ENCODE measurements around the gene PWWP2B.

Gene PWWP2B

GRCh38 chr10:132407846-132408278 lies 10.9 kb downstream of the PWWP2B start:
- Mint-ChIP-seq H3K27ac (peak overlapping the region; percentile 95), H3K27me3 (no peaks in the 10 kb centered on the region), H3K4me3 (peak overlapping the region; percentile 75 to 84), H3K4me1 (peaks cover 26 to 60% of the 10 kb centered on the region in 2 donors), H3K9me3 (no peaks in the 10 kb centered on the region), H3K36me3 (peaks cover 20 to 30% of the 10 kb centered on the region in 2 donors)
- ATAC-seq (replicated peaks), result peak; percentile 73 to 79
- DNase-seq, result no peak

GRCh38 chr10:132408367-132408781 lies 11.4 kb downstream of the PWWP2B start:
- Mint-ChIP-seq H3K27me3 (no peaks in the 10 kb centered on the region), H3K4me1 (peaks cover 26 to 63% of the 10 kb centered on the region in 2 donors), H3K9me3 (no peaks in the 10 kb centered on the region), H3K4me3 (peak overlapping the region; percentile 75 to 84), H3K36me3 (peaks cover 20 to 28% of the 10 kb centered on the region in 2 donors), H3K27ac (peak overlapping the region; percentile 95)
- DNase-seq (no peak), ATAC-seq (replicated peaks) (peak; percentile 54 to 58)

GRCh38 chr10:132408823-132409666 lies 12.0 kb downstream of the PWWP2B start:
- Mint-ChIP-seq H3K4me1 (peaks cover 28 to 70% of the 10 kb centered on the region in 2 donors), H3K27me3 (no peaks in the 10 kb centered on the region), H3K36me3 (peaks cover 20 to 28% of the 10 kb centered on the region in 2 donors), H3K27ac (peak overlapping the region; percentile 67), H3K9me3 (no peaks in the 10 kb centered on the region), H3K4me3 (peak overlapping the region; percentile 75 to 84)
- no peak for DNase-seq
- ATAC-seq (replicated peaks), result no peak

- no peak overlapping the region for H3K4me3 Mint-ChIP-seq
- no peak overlapping the region for H3K27ac Mint-ChIP-seq
- peaks cover 28 to 74% of the 10 kb centered on the region in 2 donors for H3K4me1 Mint-ChIP-seq
Observed at GRCh38 chr10:132409667-132410028, 12.6 kb downstream of the PWWP2B start.

GRCh38 chr10:132410056-132410778 lies 13.2 kb downstream of the PWWP2B start:
- no peak for ATAC-seq (replicated peaks)
- H3K27ac Mint-ChIP-seq, result peak overlapping the region; percentile 71
- H3K4me1 Mint-ChIP-seq, result peaks cover 31 to 80% of the 10 kb centered on the region in 2 donors
- H3K36me3 Mint-ChIP-seq, result peaks cover 22 to 30% of the 10 kb centered on the region in 2 donors
- H3K27me3 Mint-ChIP-seq, result no peaks in the 10 kb centered on the region
- H3K4me3 Mint-ChIP-seq, result peak overlapping the region in 1 of 2 donors; percentile 6
- no peak for DNase-seq
- no peaks in the 10 kb centered on the region for H3K9me3 Mint-ChIP-seq

More at GRCh38 chr10:132409667-132410028, 12.6 kb downstream of the PWWP2B start:
- ATAC-seq (replicated peaks) (no peak), DNase-seq (no peak)
- Mint-ChIP-seq H3K27me3 (no peaks in the 10 kb centered on the region), H3K9me3 (no peaks in the 10 kb centered on the region), H3K36me3 (peaks cover 20 to 28% of the 10 kb centered on the region in 2 donors)

- Mint-ChIP-seq H3K27ac (no peak overlapping the region), H3K9me3 (no peaks in the 10 kb centered on the region), H3K4me3 (no peak overlapping the region), H3K36me3 (peaks cover 19 to 27% of the 10 kb centered on the region in 2 donors), H3K4me1 (peaks cover 35 to 86% of the 10 kb centered on the region in 2 donors), H3K27me3 (no peaks in the 10 kb centered on the region)
- ATAC-seq (replicated peaks) (no peak), DNase-seq (no peak)
Observed at GRCh38 chr10:132410779-132411532, 14.0 kb downstream of the PWWP2B start.

GRCh38 chr10:132411561-132412253 lies 14.7 kb downstream of the PWWP2B start:
- DNase-seq, result no peak
- peaks cover 17 to 22% of the 10 kb centered on the region in 2 donors for H3K36me3 Mint-ChIP-seq
- no peaks in the 10 kb centered on the region for H3K9me3 Mint-ChIP-seq
- peak overlapping the region; percentile 80 for H3K27ac Mint-ChIP-seq
- H3K4me1 Mint-ChIP-seq, result peaks cover 36 to 90% of the 10 kb centered on the region in 2 donors
- H3K4me3 Mint-ChIP-seq, result peak overlapping the region in 1 of 2 donors; percentile 67
- ATAC-seq (replicated peaks), result no peak
- no peaks in the 10 kb centered on the region for H3K27me3 Mint-ChIP-seq

- H3K4me1 Mint-ChIP-seq, result peaks cover 33 to 82% of the 10 kb centered on the region in 2 donors
Observed at GRCh38 chr10:132412316-132413192, 15.6 kb downstream of the PWWP2B start.

GRCh38 chr10:132413226-132414205 lies 16.5 kb downstream of the PWWP2B start:
- Mint-ChIP-seq H3K4me3 (no peak overlapping the region), H3K9me3 (no peaks in the 10 kb centered on the region), H3K4me1 (peaks cover 30 to 79% of the 10 kb centered on the region in 2 donors), H3K36me3 (peaks cover 11 to 15% of the 10 kb centered on the region in 2 donors), H3K27ac (peak overlapping the region; percentile 52), H3K27me3 (no peaks in the 10 kb centered on the region)
- DNase-seq (no peak), ATAC-seq (replicated peaks) (no peak)

More at GRCh38 chr10:132412316-132413192, 15.6 kb downstream of the PWWP2B start:
- ATAC-seq (replicated peaks), result no peak
- DNase-seq, result no peak
- Mint-ChIP-seq H3K9me3 (no peaks in the 10 kb centered on the region), H3K4me3 (no peak overlapping the region), H3K27me3 (no peaks in the 10 kb centered on the region), H3K27ac (no peak overlapping the region), H3K36me3 (peaks cover 15 to 19% of the 10 kb centered on the region in 2 donors)

GRCh38 chr10:132414402-132415016 lies 17.5 kb downstream of the PWWP2B start:
- Mint-ChIP-seq H3K27ac (no peak overlapping the region), H3K4me1 (peaks cover 33 to 80% of the 10 kb centered on the region in 2 donors), H3K4me3 (no peak overlapping the region), H3K36me3 (peaks cover 11 to 15% of the 10 kb centered on the region in 2 donors), H3K9me3 (no peaks in the 10 kb centered on the region), H3K27me3 (no peaks in the 10 kb centered on the region)
- ATAC-seq (replicated peaks), result no peak
- no peak for DNase-seq

- no peak for DNase-seq
- Mint-ChIP-seq H3K4me1 (peaks cover 33 to 80% of the 10 kb centered on the region in 2 donors), H3K36me3 (peaks cover 7 to 8% of the 10 kb centered on the region in 2 donors), H3K27me3 (no peaks in the 10 kb centered on the region), H3K27ac (no peak overlapping the region), H3K4me3 (no peak overlapping the region), H3K9me3 (no peaks in the 10 kb centered on the region)
- ATAC-seq (replicated peaks), result no peak
Observed at GRCh38 chr10:132415255-132415654, 18.3 kb downstream of the PWWP2B start.
